Suprapubic skin (tissue), 4 donors: ENCODE data around the gene PPP6R3. TPM values are rescaled to one million over a fixed set of nuclear protein-coding genes. Genes with fewer than 3 reads are reported as not detected.

ENCODE experiments used
- DNase-seq, 2 donors: peaks; one replicate each; pipeline ENCODE4 v3.0.0-alpha.2; 2019; ENCODE audit warnings: low spot score in 2 of 2
- H3K27ac ChIP-seq: fragments of 200-600 bp; sonication (generic); one replicate; pipeline ENCODE4 v1.5.1; 2019
- H3K27me3 ChIP-seq: fragments of 200-600 bp; sonication (generic); one replicate; pipeline ENCODE4 v1.5.1; 2019
- H3K36me3 ChIP-seq: fragments of 200-600 bp; sonication (generic); one replicate; pipeline ENCODE4 v1.5.1; 2019
- H3K4me1 ChIP-seq: fragments of 200-600 bp; sonication (generic); one replicate; pipeline ENCODE4 v1.5.1; 2019
- H3K4me3 ChIP-seq: fragments of 200-600 bp; sonication (generic); one replicate; pipeline ENCODE4 v1.5.1; 2019; ENCODE audit warnings: mild to moderate bottlenecking
- H3K9me3 ChIP-seq: fragments of 200-600 bp; sonication (generic); one replicate; pipeline ENCODE4 v1.5.1; 2019
- EP300 ChIP-seq: sonication (generic); formaldehyde crosslinking; IDR thresholded peaks from one replicate; pipeline ENCODE4 v1.6.1; 2017; ENCODE audit warnings: antibody characterized with exemption
- POLR2A ChIP-seq, 2 donors: fragments of 450-650 bp; IDR thresholded peaks; one replicate each; pipeline ENCODE4 v1.6.1; 2017; ENCODE audit warnings: antibody characterized with exemption in 2 of 2, mild to moderate bottlenecking in 2 of 2, moderate library complexity in 2 of 2
- POLR2AphosphoS5 ChIP-seq, 3 donors: sonication (generic); formaldehyde crosslinking; IDR thresholded peaks; one replicate each; pipeline ENCODE4 v1.6.1; 2017; ENCODE audit warnings: antibody characterized with exemption in 3 of 3
- WGBS: methylation state at CpG from one replicate; pipeline ENCODE4 v1.1.5; 2018; 5-methylcytosine and 5-hydroxymethylcytosine counted together
- total RNA-seq, 4 donors: library from RNA; depleted of rRNA; stranded (reverse); fragments of >200 nt; gene quantifications; one replicate each; pipeline ENCODE4 v1.1.0, GENCODE V29; 2016
- TF ChIP-seq, protein P1 (sequence below), 2 donors: fragments of 200-600 bp in 1 of 2; fragments of 450-650 bp in 1 of 2; sonication (generic) in 1 of 2; IDR thresholded peaks; one replicate each; pipeline ENCODE4 v1.5.1; 2016 to 2019; ENCODE audit warnings: antibody characterized with exemption in 2 of 2, mild to moderate bottlenecking in 1 of 2, moderate library complexity in 1 of 2

PPP6R3 gene
- total RNA-seq, 4 donors from 2014 or later = 81.8 to 197 (median 97.0) TPM

DNA sequence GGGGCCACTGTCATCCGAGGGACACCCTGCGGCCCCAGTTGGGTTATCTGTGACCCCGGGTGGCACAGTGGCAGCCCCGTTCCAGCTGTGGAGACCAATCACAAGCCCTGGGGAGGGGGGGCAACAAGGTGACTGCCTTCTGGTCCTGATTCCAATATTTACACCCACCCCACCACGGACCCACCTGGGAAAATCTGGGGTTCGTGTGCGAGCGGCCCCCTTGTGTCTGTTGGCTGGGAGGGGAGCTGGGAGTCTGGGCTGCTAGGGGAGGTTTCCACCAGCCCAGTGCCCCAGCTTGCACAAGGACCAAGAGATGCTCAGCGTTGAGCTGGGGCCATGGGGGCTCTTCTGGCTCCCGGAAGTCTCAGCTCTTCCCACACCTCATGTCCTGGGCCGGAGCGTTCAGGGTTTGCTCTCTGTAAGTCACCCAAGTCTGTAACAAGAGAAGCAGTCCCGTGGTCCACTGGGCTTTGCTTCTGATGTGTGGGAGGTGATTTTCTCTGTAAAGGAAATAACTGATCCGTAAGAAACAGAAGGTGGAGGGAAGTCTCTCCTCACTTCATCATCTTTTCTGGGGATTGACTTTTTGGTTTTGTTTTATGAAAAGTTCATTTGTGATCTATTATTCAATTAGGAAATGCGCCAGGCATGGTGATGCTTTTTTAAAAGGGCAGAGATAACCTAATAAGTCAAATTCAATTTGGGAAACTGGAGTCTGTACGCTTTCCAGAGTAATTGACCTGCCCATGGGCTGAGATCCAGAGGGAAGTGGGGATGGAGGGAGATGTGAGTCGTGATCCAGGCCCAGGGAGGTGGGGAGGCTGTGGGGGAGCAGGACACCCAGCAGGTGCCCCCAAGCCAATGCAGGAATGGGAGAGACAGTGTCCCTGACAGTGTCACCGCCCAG is 201.4 kb downstream of the PPP6R3 start:
- Histone ChIP-seq H3K9me3 (no peaks in the 10 kb centered on the region), H3K4me3 (no peak overlapping the region), H3K27ac (no peak overlapping the region), H3K27me3 (peaks cover 24% of the 10 kb centered on the region), H3K36me3 (no peaks in the 10 kb centered on the region), H3K4me1 (peaks cover 8% of the 10 kb centered on the region)
- peak in 1 of 2 donors; percentile 69 for DNase-seq
- WGBS = 66% methylated on average over 7 of the region's 18 CpGs
- TF ChIP-seq POLR2A (IDR thresholded peaks at IDR 0.05) (no peak), POLR2AphosphoS5 (IDR thresholded peaks at IDR 0.05) (no peak), EP300 (no peak)
- TF ChIP-seq, protein P1, sequence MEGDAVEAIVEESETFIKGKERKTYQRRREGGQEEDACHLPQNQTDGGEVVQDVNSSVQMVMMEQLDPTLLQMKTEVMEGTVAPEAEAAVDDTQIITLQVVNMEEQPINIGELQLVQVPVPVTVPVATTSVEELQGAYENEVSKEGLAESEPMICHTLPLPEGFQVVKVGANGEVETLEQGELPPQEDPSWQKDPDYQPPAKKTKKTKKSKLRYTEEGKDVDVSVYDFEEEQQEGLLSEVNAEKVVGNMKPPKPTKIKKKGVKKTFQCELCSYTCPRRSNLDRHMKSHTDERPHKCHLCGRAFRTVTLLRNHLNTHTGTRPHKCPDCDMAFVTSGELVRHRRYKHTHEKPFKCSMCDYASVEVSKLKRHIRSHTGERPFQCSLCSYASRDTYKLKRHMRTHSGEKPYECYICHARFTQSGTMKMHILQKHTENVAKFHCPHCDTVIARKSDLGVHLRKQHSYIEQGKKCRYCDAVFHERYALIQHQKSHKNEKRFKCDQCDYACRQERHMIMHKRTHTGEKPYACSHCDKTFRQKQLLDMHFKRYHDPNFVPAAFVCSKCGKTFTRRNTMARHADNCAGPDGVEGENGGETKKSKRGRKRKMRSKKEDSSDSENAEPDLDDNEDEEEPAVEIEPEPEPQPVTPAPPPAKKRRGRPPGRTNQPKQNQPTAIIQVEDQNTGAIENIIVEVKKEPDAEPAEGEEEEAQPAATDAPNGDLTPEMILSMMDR (IDR thresholded peaks at IDR 0.05) = no peak

DNA sequence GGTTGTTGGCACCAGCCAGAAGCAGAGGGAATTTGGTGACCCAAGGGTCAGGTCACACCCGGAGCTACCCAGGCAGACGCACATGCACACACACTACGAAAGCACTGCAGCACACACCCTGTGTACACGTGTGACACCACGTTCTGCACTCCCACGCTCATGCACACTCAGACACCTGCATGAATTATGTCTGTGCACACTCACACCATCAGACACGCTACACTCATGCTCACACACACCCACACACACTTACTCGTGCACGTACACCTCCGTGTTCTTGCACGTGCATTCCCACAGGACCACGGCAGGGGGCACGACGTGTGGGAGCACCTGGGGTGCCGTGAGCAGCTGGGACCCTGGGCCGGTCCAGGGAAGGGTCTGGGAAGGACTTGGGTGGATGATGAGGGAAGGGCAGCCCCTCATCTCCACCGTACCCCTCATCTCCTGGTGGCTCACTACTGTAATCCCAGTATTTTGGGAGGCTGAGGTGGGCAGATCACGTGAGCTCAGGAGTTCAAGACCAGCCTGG is 203.0 kb downstream of the PPP6R3 start:
- no peak for TF ChIP-seq POLR2AphosphoS5 (IDR thresholded peaks at IDR 0.05)
- TF ChIP-seq POLR2A (IDR thresholded peaks at IDR 0.05) = no peak
- TF ChIP-seq, protein P1 (IDR thresholded peaks at IDR 0.05) = no peak
- no peak for TF ChIP-seq EP300
- H3K4me1 ChIP-seq = peaks cover 8% of the 10 kb centered on the region
- no peaks in the 10 kb centered on the region for H3K9me3 ChIP-seq
- H3K36me3 ChIP-seq = no peaks in the 10 kb centered on the region
- no peak for DNase-seq
- H3K27me3 ChIP-seq = peaks cover 24% of the 10 kb centered on the region
- 87% methylated on average over 17 of the region's 18 CpGs for WGBS
- H3K4me3 ChIP-seq = no peak overlapping the region
- H3K27ac ChIP-seq = no peak overlapping the region

DNA sequence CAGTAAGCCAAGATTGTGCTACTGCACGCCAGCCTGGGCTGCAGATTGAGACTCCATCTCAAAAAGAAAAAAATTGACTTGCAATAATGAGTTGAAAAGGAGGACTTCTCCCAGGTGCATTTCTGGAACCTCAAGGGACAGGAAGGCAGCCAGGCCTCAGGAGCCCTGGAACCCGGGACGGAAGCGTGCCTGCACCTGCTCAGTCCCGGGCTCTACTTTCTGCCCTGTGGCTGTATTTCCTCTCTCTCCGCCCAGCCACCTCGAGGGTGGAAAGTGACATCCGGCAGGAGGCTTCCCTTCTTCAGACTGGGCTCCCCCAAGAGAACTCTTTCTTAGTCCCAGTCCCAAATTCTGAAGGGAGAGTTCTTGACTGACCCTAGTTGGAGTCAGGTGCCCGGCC is 203.6 kb downstream of the PPP6R3 start:
- TF ChIP-seq POLR2AphosphoS5 (IDR thresholded peaks at IDR 0.05) (no peak), EP300 (no peak), POLR2A (IDR thresholded peaks at IDR 0.05) (no peak)
- TF ChIP-seq, protein P1 (IDR thresholded peaks at IDR 0.05) = no peak
- Histone ChIP-seq H3K4me3 (no peak overlapping the region), H3K36me3 (no peaks in the 10 kb centered on the region), H3K4me1 (peaks cover 6% of the 10 kb centered on the region), H3K27me3 (peaks cover 24% of the 10 kb centered on the region), H3K27ac (no peak overlapping the region), H3K9me3 (no peaks in the 10 kb centered on the region)
- peak in 1 of 2 donors; percentile 14 for DNase-seq
- WGBS = 62% methylated on average over 9 of the region's 9 CpGs

DNA sequence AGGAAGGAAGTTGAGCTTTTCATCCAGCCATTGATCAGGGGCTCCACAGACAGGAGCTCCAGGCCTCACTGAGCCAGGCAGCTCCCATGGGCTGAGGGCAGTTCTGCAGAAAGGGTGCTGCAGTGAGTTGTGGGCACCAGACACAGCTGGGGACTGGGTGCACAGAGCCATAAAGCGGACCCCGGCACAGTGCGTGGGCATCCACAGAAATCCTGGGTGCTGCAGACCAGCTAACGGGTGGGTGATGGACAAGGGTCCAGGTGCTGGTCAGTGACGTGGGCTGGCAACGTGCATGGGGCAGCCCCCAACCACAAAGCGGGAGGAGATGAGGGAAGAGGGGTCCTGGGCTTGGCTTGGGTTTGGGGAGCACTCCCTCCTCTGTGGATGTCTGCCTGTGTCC is 204.4 kb downstream of the PPP6R3 start:
- no peaks in the 10 kb centered on the region for H3K36me3 ChIP-seq
- no peaks in the 10 kb centered on the region for H3K9me3 ChIP-seq
- no peak overlapping the region for H3K27ac ChIP-seq
- TF ChIP-seq POLR2A (IDR thresholded peaks at IDR 0.05) (no peak), POLR2AphosphoS5 (IDR thresholded peaks at IDR 0.05) (no peak), EP300 (no peak)
- TF ChIP-seq, protein P1 (IDR thresholded peaks at IDR 0.05) = no peak
- H3K4me3 ChIP-seq = no peak overlapping the region
- H3K27me3 ChIP-seq = peaks cover 24% of the 10 kb centered on the region
- DNase-seq = peak in 1 of 2 donors; percentile 29
- no peaks in the 10 kb centered on the region for H3K4me1 ChIP-seq
- WGBS = 100% methylated on average over 1 of the region's 7 CpGs

Other genes starting within 250 kb of the PPP6R3 start
- 10 to 100 TPM; 27.2 to 40.5 (median 33.3) TPM for gene KMT5B, start 247.5 kb upstream of the PPP6R3 start, total RNA-seq
- gene C11orf24, start 188.8 kb upstream of the PPP6R3 start, total RNA-seq = 10 to 100 TPM in 3 of 4 donors, 1 to 10 TPM in 1; 7.2 to 24.8 (median 16.7) TPM
- gene LRP5, start 148.2 kb upstream of the PPP6R3 start, total RNA-seq = 10 to 100 TPM; 27.3 to 60.1 (median 35.0) TPM
- 100 to 1,000 TPM in 1 of 4 donors, 10 to 100 TPM in 2, 1 to 10 TPM in 1; 7.2 to 120 (median 29.8) TPM for gene GAL, start 223.8 kb downstream of the PPP6R3 start, total RNA-seq